SU-DHL-6 (cell line): ENCODE data around the gene VEZT.

Experiments
- H2AFZ ChIP-seq: fragments of 200-600 bp; sonication (generic); 2 replicates; pipeline ENCODE4 v1.6.1; 2014; ENCODE audit warnings: low read depth, mild to moderate bottlenecking, moderate library complexity, mixed read lengths, antibody characterized with exemption, low read length; ENCODE audit not compliant: severe bottlenecking
- H3F3A ChIP-seq: fragments of 200-600 bp; shearing (Covaris generic); 2 replicates; pipeline ENCODE4 v1.6.0; 2016; ENCODE audit warnings: antibody characterized with exemption, mild to moderate bottlenecking; ENCODE audit not compliant: insufficient read depth
- H3K27ac ChIP-seq: fragments of 200-600 bp; sonication (generic); 2 replicates; pipeline ENCODE4 v1.5.1; 2016; ENCODE audit warnings: low read depth, mild to moderate bottlenecking, low read length, moderate library complexity, mixed read lengths
- H3K27me3 ChIP-seq: fragments of 200-600 bp; sonication (generic), shearing (Covaris generic); 2 replicates; pipeline ENCODE4 v1.6.0; 2014; ENCODE audit warnings: mild to moderate bottlenecking, low read length
- H3K36me3 ChIP-seq: fragments of 200-600 bp; sonication (generic); 2 replicates; pipeline ENCODE4 v1.6.1; 2014; ENCODE audit warnings: mild to moderate bottlenecking, low read length, mixed read lengths
- H3K4me2 ChIP-seq: fragments of 300-600, 200-600 bp; shearing (Covaris generic), sonication (generic); 2 replicates; pipeline ENCODE4 v1.6.0; 2014; ENCODE audit warnings: low read length, low read depth, mild to moderate bottlenecking; ENCODE audit not compliant: poor library complexity, severe bottlenecking
- H3K4me3 ChIP-seq: fragments of 200-600 bp; sonication (generic); 2 replicates; pipeline ENCODE4 v1.5.1; 2014; ENCODE audit warnings: antibody characterized with exemption, low read length, mild to moderate bottlenecking, mixed read lengths; ENCODE audit not compliant: insufficient read depth, poor library complexity, severe bottlenecking
- H3K79me2 ChIP-seq: fragments of 200-600 bp; sonication (generic); 2 replicates; pipeline ENCODE4 v1.6.1; 2014; ENCODE audit warnings: mild to moderate bottlenecking, low read length, moderate library complexity; ENCODE audit not compliant: insufficient read depth
- H3K9ac ChIP-seq: fragments of 200-600 bp; sonication (generic); 2 replicates; pipeline ENCODE4 v1.7.0; 2014; ENCODE audit warnings: mild to moderate bottlenecking, low read length
- H3K9me2 ChIP-seq: fragments of 200-600 bp; sonication (generic); replicated peaks from 2 replicates; pipeline ENCODE4 v1.6.1; 2014; ENCODE audit warnings: low read length; ENCODE audit not compliant: insufficient read depth
- H3K9me3 ChIP-seq: fragments of 200-600 bp; sonication (generic); 2 replicates; pipeline ENCODE4 v1.6.1; 2014; ENCODE audit warnings: low read length, mixed read lengths; ENCODE audit not compliant: insufficient read depth
- H4K20me1 ChIP-seq: fragments of 200-600 bp; sonication (generic); 2 replicates; pipeline ENCODE4 v1.6.1; 2014; ENCODE audit warnings: low read depth, mild to moderate bottlenecking, antibody characterized with exemption, low read length, moderate library complexity, mixed read lengths
- EZH2phosphoT487 ChIP-seq: fragments of 200-600 bp; sonication (generic), shearing (Covaris generic); conservative IDR thresholded peaks from 2 replicates; pipeline ENCODE4 v1.6.1; 2018; ENCODE audit warnings: mild to moderate bottlenecking, antibody characterized with exemption, low read length, moderate library complexity, mixed read lengths
- TF ChIP-seq, protein P1 (sequence below): fragments of 200-600 bp; sonication (generic); IDR thresholded peaks from one replicate; pipeline ENCODE4 v1.5.1; 2017; ENCODE audit warnings: antibody characterized with exemption, mild to moderate bottlenecking, low read length, moderate library complexity; ENCODE audit not compliant: insufficient read depth, poor library complexity, severe bottlenecking

VEZT gene

DNA sequence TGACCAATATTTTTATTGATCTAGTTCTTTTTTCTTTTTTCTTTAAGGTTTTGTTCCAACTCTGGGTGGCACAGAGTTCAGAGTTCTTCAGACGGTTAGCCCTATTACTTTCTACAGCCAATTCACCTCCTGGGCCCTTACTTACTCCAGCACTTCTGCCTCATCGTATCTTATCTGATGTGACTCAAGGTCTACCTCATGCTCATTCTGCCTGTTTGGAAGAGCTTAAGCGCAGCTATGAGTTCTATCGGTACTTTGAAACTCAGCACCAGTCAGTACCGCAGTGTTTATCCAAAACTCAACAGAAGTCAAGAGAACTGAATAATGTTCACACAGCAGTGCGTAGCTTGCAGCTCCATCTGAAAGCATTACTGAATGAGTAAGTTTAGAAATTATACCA lies 64.7 kb downstream of the VEZT start:
- Histone ChIP-seq H3K4me2 (no peak overlapping the region), H3K36me3 (peaks cover 27% of the 10 kb centered on the region)
- no peak for TF ChIP-seq EZH2phosphoT487
- TF ChIP-seq, protein P1, sequence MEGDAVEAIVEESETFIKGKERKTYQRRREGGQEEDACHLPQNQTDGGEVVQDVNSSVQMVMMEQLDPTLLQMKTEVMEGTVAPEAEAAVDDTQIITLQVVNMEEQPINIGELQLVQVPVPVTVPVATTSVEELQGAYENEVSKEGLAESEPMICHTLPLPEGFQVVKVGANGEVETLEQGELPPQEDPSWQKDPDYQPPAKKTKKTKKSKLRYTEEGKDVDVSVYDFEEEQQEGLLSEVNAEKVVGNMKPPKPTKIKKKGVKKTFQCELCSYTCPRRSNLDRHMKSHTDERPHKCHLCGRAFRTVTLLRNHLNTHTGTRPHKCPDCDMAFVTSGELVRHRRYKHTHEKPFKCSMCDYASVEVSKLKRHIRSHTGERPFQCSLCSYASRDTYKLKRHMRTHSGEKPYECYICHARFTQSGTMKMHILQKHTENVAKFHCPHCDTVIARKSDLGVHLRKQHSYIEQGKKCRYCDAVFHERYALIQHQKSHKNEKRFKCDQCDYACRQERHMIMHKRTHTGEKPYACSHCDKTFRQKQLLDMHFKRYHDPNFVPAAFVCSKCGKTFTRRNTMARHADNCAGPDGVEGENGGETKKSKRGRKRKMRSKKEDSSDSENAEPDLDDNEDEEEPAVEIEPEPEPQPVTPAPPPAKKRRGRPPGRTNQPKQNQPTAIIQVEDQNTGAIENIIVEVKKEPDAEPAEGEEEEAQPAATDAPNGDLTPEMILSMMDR: no peak

DNA sequence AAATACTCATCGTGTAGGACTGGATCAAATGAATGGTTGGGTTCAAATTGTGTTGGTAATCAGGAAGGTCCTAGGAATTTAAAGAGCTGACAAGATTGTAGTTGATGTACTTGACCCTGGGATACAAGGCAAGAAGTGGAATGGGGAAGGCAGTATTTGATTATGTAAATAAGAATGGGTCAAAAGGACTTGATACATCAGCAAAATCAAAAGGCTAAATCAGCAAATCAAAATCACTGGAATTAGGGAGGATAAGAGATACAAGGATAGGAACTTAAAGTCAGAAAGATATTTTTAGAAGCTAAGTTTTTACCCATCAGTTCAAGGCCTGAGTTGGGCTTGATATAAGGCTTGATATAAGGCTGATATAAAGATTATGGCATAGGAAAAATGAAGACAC lies 65.8 kb downstream of the VEZT start:
- no peak overlapping the region for H3K27ac ChIP-seq
- H3K9me2 ChIP-seq: no peaks in the 10 kb centered on the region
- no peak overlapping the region for H3K4me3 ChIP-seq
- H2AFZ ChIP-seq: no peak overlapping the region
- H3K27me3 ChIP-seq: no peaks in the 10 kb centered on the region
- H3K9me3 ChIP-seq: no peaks in the 10 kb centered on the region
- no peaks in the 10 kb centered on the region for H3F3A ChIP-seq
- no peak overlapping the region for H3K9ac ChIP-seq
- no peak overlapping the region for H3K4me2 ChIP-seq
- H4K20me1 ChIP-seq: no peaks in the 10 kb centered on the region
- TF ChIP-seq, protein P1: no peak
- TF ChIP-seq EZH2phosphoT487: no peak
- peaks cover 32% of the 10 kb centered on the region for H3K36me3 ChIP-seq
- no peaks in the 10 kb centered on the region for H3K79me2 ChIP-seq

More for the DNA sequence above, 64.7 kb downstream of the VEZT start:
- H4K20me1 ChIP-seq: no peaks in the 10 kb centered on the region
- no peaks in the 10 kb centered on the region for H3K9me2 ChIP-seq
- H3F3A ChIP-seq: no peaks in the 10 kb centered on the region
- no peaks in the 10 kb centered on the region for H3K27me3 ChIP-seq
- H3K4me3 ChIP-seq: no peak overlapping the region
- no peak overlapping the region for H3K27ac ChIP-seq
- H3K9ac ChIP-seq: no peak overlapping the region
- H3K79me2 ChIP-seq: no peaks in the 10 kb centered on the region
- no peaks in the 10 kb centered on the region for H3K9me3 ChIP-seq
- no peak overlapping the region for H2AFZ ChIP-seq

DNA sequence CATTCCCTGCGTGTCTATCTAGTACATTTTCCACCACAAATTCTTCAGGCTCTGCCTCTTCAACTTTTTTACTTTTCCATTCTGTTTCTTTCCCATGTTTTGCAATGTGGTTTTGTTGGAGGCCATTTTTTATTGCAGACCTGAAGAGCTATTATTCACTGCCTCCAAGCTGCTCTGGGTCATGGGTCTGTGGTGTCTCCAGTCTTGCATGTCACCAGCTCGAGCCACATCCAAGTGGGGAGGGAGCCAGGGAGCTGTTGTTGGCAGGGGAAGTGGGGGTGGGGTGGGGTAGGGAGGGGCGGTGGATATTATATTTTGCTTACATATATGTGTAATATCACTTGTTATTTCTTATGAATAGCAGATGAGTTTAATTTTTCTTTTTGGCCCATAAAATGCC lies 69.1 kb downstream of the VEZT start:
- H3K36me3 ChIP-seq: peaks cover 32% of the 10 kb centered on the region

More for the DNA sequence above, 69.1 kb downstream of the VEZT start:
- Histone ChIP-seq H3K9me3 (no peaks in the 10 kb centered on the region), H3K4me2 (no peak overlapping the region), H3K9me2 (no peaks in the 10 kb centered on the region), H4K20me1 (no peaks in the 10 kb centered on the region), H2AFZ (no peak overlapping the region), H3K27me3 (no peaks in the 10 kb centered on the region), H3K27ac (no peak overlapping the region), H3K4me3 (no peak overlapping the region), H3K79me2 (no peaks in the 10 kb centered on the region), H3F3A (no peaks in the 10 kb centered on the region), H3K9ac (no peak overlapping the region)
- TF ChIP-seq, protein P1: no peak
- no peak for TF ChIP-seq EZH2phosphoT487
